ENCODE data around the gene AGPAT4. TPM values are rescaled to one million over a fixed set of nuclear protein-coding genes. Genes with fewer than 3 reads are reported as not detected.
"Not testable (repeated sequence)": the region's sequence is repeated elsewhere in the genome, so short reads cannot be mapped to it uniquely, and the experiment has no call there.

The AGPAT4 gene, protein sequence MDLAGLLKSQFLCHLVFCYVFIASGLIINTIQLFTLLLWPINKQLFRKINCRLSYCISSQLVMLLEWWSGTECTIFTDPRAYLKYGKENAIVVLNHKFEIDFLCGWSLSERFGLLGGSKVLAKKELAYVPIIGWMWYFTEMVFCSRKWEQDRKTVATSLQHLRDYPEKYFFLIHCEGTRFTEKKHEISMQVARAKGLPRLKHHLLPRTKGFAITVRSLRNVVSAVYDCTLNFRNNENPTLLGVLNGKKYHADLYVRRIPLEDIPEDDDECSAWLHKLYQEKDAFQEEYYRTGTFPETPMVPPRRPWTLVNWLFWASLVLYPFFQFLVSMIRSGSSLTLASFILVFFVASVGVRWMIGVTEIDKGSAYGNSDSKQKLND
- total RNA-seq, result 21.5 to 23.9 TPM (median 23.7 TPM) in 3 replicates

- TF ChIP-seq CTCF (IDR thresholded peaks at IDR 0.05; ENCODE audit: unreplicated experiment), result no peak
- peak within 1 kb of the TSS; percentile 94 for H3K27ac Mint-ChIP-seq
- peaks cover 5% of the 10 kb centered on the region for H3K36me3 Mint-ChIP-seq
- H3K4me1 Mint-ChIP-seq, result peaks cover 21% of the 10 kb centered on the region
- H3K4me3 Mint-ChIP-seq, result peak within 1 kb of the TSS; percentile 88
- DNase-seq (ENCODE audit: low spot score in 2 of 2, unreplicated experiment in 2 of 2), result peak; percentile 25 to 55
- peaks cover 1% of the 10 kb centered on the region for H3K27me3 Mint-ChIP-seq (ENCODE audit: low read depth)
- H3K9me3 Mint-ChIP-seq, result no peaks in the 10 kb centered on the region
Observed at GRCh38 chr6:161273752-161274487, at the start of gene AGPAT4. Gene AGPAT4, minus strand, starts transcription at chr6:161274061. Its CDS starts 41,848 bp downstream, at chr6:161232213.

GRCh38 chr6:161319231-161319630, 45.4 kb upstream of the AGPAT4 start:
- H3K4me1 Mint-ChIP-seq, result no peaks in the 10 kb centered on the region
- no peaks in the 10 kb centered on the region for H3K36me3 Mint-ChIP-seq
- TF ChIP-seq CTCF (IDR thresholded peaks at IDR 0.05; ENCODE audit: unreplicated experiment), result no peak
- H3K27ac Mint-ChIP-seq, result no peak overlapping the region
- no peak overlapping the region for H3K4me3 Mint-ChIP-seq
- peaks cover 16% of the 10 kb centered on the region for H3K9me3 Mint-ChIP-seq
- peaks cover 2% of the 10 kb centered on the region for H3K27me3 Mint-ChIP-seq (ENCODE audit: low read depth)
- no peak for DNase-seq (ENCODE audit: low spot score in 2 of 2, unreplicated experiment in 2 of 2)

- no peak for TF ChIP-seq CTCF (IDR thresholded peaks at IDR 0.05; ENCODE audit: unreplicated experiment)
- no peak overlapping the region for H3K4me3 Mint-ChIP-seq
- DNase-seq (ENCODE audit: low spot score in 2 of 2, unreplicated experiment in 2 of 2), result no peak
- H3K27ac Mint-ChIP-seq, result no peak overlapping the region
- peaks cover 16% of the 10 kb centered on the region for H3K9me3 Mint-ChIP-seq
- peaks cover 2% of the 10 kb centered on the region for H3K27me3 Mint-ChIP-seq (ENCODE audit: low read depth)
- no peaks in the 10 kb centered on the region for H3K4me1 Mint-ChIP-seq
- no peaks in the 10 kb centered on the region for H3K36me3 Mint-ChIP-seq
Observed at GRCh38 chr6:161318456-161318855, 44.6 kb upstream of the AGPAT4 start.

GRCh38 chr6:161316531-161316930, 42.7 kb upstream of the AGPAT4 start:
- H3K36me3 Mint-ChIP-seq, result no peaks in the 10 kb centered on the region
- no peak overlapping the region for H3K27ac Mint-ChIP-seq
- no peak overlapping the region for H3K4me3 Mint-ChIP-seq
- peaks cover 5% of the 10 kb centered on the region for H3K9me3 Mint-ChIP-seq
- no peak for TF ChIP-seq CTCF (IDR thresholded peaks at IDR 0.05; ENCODE audit: unreplicated experiment)
- DNase-seq (ENCODE audit: low spot score in 2 of 2, unreplicated experiment in 2 of 2), result no peak
- peaks cover 2% of the 10 kb centered on the region for H3K27me3 Mint-ChIP-seq (ENCODE audit: low read depth)
- H3K4me1 Mint-ChIP-seq, result no peaks in the 10 kb centered on the region

GRCh38 chr6:161315246-161315917, 41.5 kb upstream of the AGPAT4 start:
- not testable (repeated sequence) for H3K4me3 Mint-ChIP-seq; H3K36me3 Mint-ChIP-seq; H3K27me3 Mint-ChIP-seq (ENCODE audit: low read depth); DNase-seq (ENCODE audit: low spot score in 2 of 2, unreplicated experiment in 2 of 2); H3K4me1 Mint-ChIP-seq; H3K27ac Mint-ChIP-seq
- H3K9me3 Mint-ChIP-seq, result peaks cover 11% of the 10 kb centered on the region

GRCh38 chr6:161314541-161315245, 40.8 kb upstream of the AGPAT4 start:
- H3K9me3 Mint-ChIP-seq, result peaks cover 18% of the 10 kb centered on the region
- not testable (repeated sequence) for H3K36me3 Mint-ChIP-seq; H3K27me3 Mint-ChIP-seq (ENCODE audit: low read depth)

More at GRCh38 chr6:161314541-161315245, 40.8 kb upstream of the AGPAT4 start:
- not testable (repeated sequence) for H3K27ac Mint-ChIP-seq; H3K4me1 Mint-ChIP-seq; H3K4me3 Mint-ChIP-seq; DNase-seq (ENCODE audit: low spot score in 2 of 2, unreplicated experiment in 2 of 2)
